Thyroid gland (tissue), 4 donors: Measurements from ENCODE around the gene CFAP90. TPM values are rescaled to one million over a fixed set of nuclear protein-coding genes. Genes with fewer than 3 reads are reported as not detected.

Source experiments
- DNase-seq, 2 donors: peaks; one replicate each; pipeline ENCODE4 v3.0.0-alpha.2; 2019
- H3K27ac ChIP-seq, 3 donors: fragments of 200-600 bp; sonication (generic); 1 replicate in 2 of 3; 2 replicates in 1 of 3; pipeline ENCODE4 v1.5.1; 2016 to 2019; ENCODE audit warnings: mild to moderate bottlenecking in 1 of 3, moderate library complexity in 1 of 3
- H3K27me3 ChIP-seq: fragments of 200-600 bp; sonication (generic); one replicate; pipeline ENCODE4 v1.5.1; 2019
- H3K36me3 ChIP-seq, 2 donors: fragments of 200-600 bp; sonication (generic); one replicate each; pipeline ENCODE4 v1.5.1; 2016 to 2019
- H3K4me1 ChIP-seq, 2 donors: fragments of 200-600 bp; sonication (generic); one replicate each; pipeline ENCODE4 v1.5.1; 2017 to 2019
- H3K4me3 ChIP-seq, 3 donors: fragments of 200-600 bp; sonication (generic); replicated peaks in 1 of 3; 1 replicate in 2 of 3; 2 replicates in 1 of 3; pipeline ENCODE4 v1.5.1; 2016; ENCODE audit warnings: mild to moderate bottlenecking in 1 of 3
- H3K9me3 ChIP-seq: fragments of 200-600 bp; sonication (generic); one replicate; pipeline ENCODE4 v1.5.1; 2017
- CTCF ChIP-seq, 6 experiments: fragments of 200-600 bp in 3 of 6; fragments of 450-650 bp in 3 of 6; sonication (generic) in 3 of 6; IDR thresholded peaks; one replicate each; pipeline ENCODE4 v1.5.1; 2016 to 2019; ENCODE audit warnings: antibody characterized with exemption in 6 of 6, mild to moderate bottlenecking in 2 of 6, inconsistent platforms in 1 of 6, moderate library complexity in 1 of 6
- POLR2A ChIP-seq, 2 donors: fragments of 450-650 bp; IDR thresholded peaks; one replicate each; pipeline ENCODE4 v1.6.1; 2017; ENCODE audit warnings: antibody characterized with exemption in 2 of 2, mild to moderate bottlenecking in 2 of 2, moderate library complexity in 1 of 2
- WGBS, 2 donors: methylation state at CpG; one replicate each; pipeline ENCODE4 v1.1.5; 2017; 5-methylcytosine and 5-hydroxymethylcytosine counted together
- intact Hi-C: fragments of 100-400 bp; cut with DNase I; formaldehyde crosslinking; loops from one replicate; pipeline ENCODE4 v1.15.1; 2023
- total RNA-seq, 4 donors: library from RNA; depleted of rRNA; stranded (reverse); fragments of >200 nt; gene quantifications; one replicate each; pipeline ENCODE4 v1.2.3, GENCODE V29; 2016

CFAP90 gene
- total RNA-seq, 4 donors from 2014 or later: 0.49 to 0.89 (median 0.81) TPM; not detected in 1

GRCh38 chr5:7794823-7795222 lies 56.1 kb downstream of the CFAP90 start:
- no peak for DNase-seq
- WGBS, 2 donors: 63 to 82% methylated on average over 1 of the region's 1 CpG
- intact Hi-C loops: no loop called here

GRCh38 chr5:7794311-7794710 lies 56.6 kb downstream of the CFAP90 start:
- Histone ChIP-seq H3K4me1 (peaks cover 13 to 21% of the 10 kb centered on the region in 2 donors), H3K9me3 (no peaks in the 10 kb centered on the region), H3K4me3 (no peak overlapping the region), H3K36me3 (no peaks in the 10 kb centered on the region), H3K27me3 (no peaks in the 10 kb centered on the region), H3K27ac (no peak overlapping the region)
- DNase-seq: peak; percentile 17 to 25
- 34 to 45% methylated on average over 5 of the region's 5 CpGs for WGBS, 2 donors
- intact Hi-C loops: no loop called here
- TF ChIP-seq CTCF (IDR thresholded peaks at IDR 0.05) (no peak), POLR2A (IDR thresholded peaks at IDR 0.05) (no peak)

More at GRCh38 chr5:7794823-7795222, 56.1 kb downstream of the CFAP90 start:
- H3K4me3 ChIP-seq: no peak overlapping the region
- no peak for TF ChIP-seq CTCF (IDR thresholded peaks at IDR 0.05)
- TF ChIP-seq POLR2A (IDR thresholded peaks at IDR 0.05): no peak
- no peaks in the 10 kb centered on the region for H3K36me3 ChIP-seq
- no peaks in the 10 kb centered on the region for H3K27me3 ChIP-seq
- H3K27ac ChIP-seq: peak overlapping the region in 1 of 3 donors; percentile 10
- no peaks in the 10 kb centered on the region for H3K9me3 ChIP-seq
- H3K4me1 ChIP-seq: peaks cover 13 to 21% of the 10 kb centered on the region in 2 donors

GRCh38 chr5:7793895-7794294 lies 57.0 kb downstream of the CFAP90 start:
- H3K4me3 ChIP-seq: no peak overlapping the region
- 68 to 80% methylated on average over 4 to 5 of the region's 5 CpGs for WGBS, 2 donors
- H3K27ac ChIP-seq: no peak overlapping the region
- no peak for TF ChIP-seq CTCF (IDR thresholded peaks at IDR 0.05)
- TF ChIP-seq POLR2A (IDR thresholded peaks at IDR 0.05): no peak
- no peak for DNase-seq
- peaks cover 13 to 21% of the 10 kb centered on the region in 2 donors for H3K4me1 ChIP-seq
- intact Hi-C loops: no loop called here
- no peaks in the 10 kb centered on the region for H3K36me3 ChIP-seq
- no peaks in the 10 kb centered on the region for H3K27me3 ChIP-seq
- H3K9me3 ChIP-seq: no peaks in the 10 kb centered on the region

GRCh38 chr5:7789567-7789966 lies 61.4 kb downstream of the CFAP90 start:
- no peak overlapping the region for H3K27ac ChIP-seq
- H3K4me3 ChIP-seq: no peak overlapping the region
- no peaks in the 10 kb centered on the region for H3K27me3 ChIP-seq
- H3K36me3 ChIP-seq: no peaks in the 10 kb centered on the region
- no peak for DNase-seq
- intact Hi-C loops: no loop called here
- no peaks in the 10 kb centered on the region for H3K9me3 ChIP-seq
- TF ChIP-seq CTCF (IDR thresholded peaks at IDR 0.05) (no peak), POLR2A (IDR thresholded peaks at IDR 0.05) (no peak)
- 89 to 94% methylated on average over 7 of the region's 7 CpGs for WGBS, 2 donors
- peaks cover 9 to 13% of the 10 kb centered on the region in 2 donors for H3K4me1 ChIP-seq

GRCh38 chr5:7787770-7788169 lies 63.2 kb downstream of the CFAP90 start:
- Histone ChIP-seq H3K27me3 (no peaks in the 10 kb centered on the region), H3K4me1 (no peaks in the 10 kb centered on the region), H3K36me3 (no peaks in the 10 kb centered on the region), H3K4me3 (no peak overlapping the region), H3K27ac (no peak overlapping the region), H3K9me3 (no peaks in the 10 kb centered on the region)
- DNase-seq: no peak
- TF ChIP-seq CTCF (IDR thresholded peaks at IDR 0.05): no peak
- no peak for TF ChIP-seq POLR2A (IDR thresholded peaks at IDR 0.05)
- WGBS, 2 donors: 93 to 96% methylated on average over 3 of the region's 3 CpGs
- intact Hi-C loops: no loop called here
